Measurements from ENCODE around the gene TREM2. TPM values are rescaled to one million over a fixed set of nuclear protein-coding genes. Genes with fewer than 3 reads are reported as not detected.

TREM2 gene
- total RNA-seq, 1 donor: under 0.01 TPM

DNA sequence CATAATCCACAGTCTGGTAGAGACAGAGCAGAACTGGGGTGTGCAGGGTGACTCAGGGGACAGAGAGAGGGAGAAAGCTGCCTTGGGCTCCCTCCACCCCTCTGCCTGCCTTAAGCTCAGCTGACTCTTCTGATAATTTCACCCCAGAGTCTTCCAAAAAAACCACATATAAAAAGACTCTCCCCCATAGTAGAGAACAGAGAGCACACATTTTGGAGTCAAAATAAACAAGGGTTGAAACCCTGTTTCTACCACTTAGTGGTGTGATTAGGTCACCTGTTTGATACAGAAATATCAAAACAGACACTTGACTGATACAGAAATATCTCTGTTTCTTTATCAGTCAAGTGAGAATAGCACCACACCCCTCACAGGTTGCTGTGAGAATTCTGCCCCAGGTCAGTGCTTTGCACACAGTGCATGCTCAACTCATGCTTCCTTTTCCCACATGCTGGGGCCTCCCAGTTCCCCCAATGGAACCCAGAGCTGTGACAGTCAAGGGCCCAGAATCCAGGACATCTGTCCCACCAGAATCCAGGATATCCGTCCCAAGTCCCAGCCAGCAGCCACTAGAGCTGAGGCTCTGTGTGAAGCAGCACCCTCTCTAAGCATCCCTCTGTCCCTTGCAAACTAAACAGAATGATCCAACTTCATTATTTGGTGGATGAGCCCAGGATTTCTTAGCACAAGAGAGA, 36.8 kb upstream of the TREM2 start:
- Histone ChIP-seq H3K4me1 (ENCODE audit: insufficient read depth, low read length) (no peaks in the 10 kb centered on the region), H4K20me1 (ENCODE audit: insufficient read depth, low read length) (no peaks in the 10 kb centered on the region), H3K79me2 (ENCODE audit: insufficient read depth, low read length) (no peaks in the 10 kb centered on the region), H2AFZ (ENCODE audit: low read length) (no peak overlapping the region), H3K9me3 (ENCODE audit: low read depth, low read length) (no peaks in the 10 kb centered on the region), H3K4me2 (ENCODE audit: insufficient read depth, low read length) (no peak overlapping the region), H3K27ac (ENCODE audit: low read depth, low read length) (no peak overlapping the region), H3K36me3 (ENCODE audit: insufficient read depth, low read length) (no peaks in the 10 kb centered on the region), H3K27me3 (ENCODE audit: insufficient read depth, low read length) (peaks cover 4% of the 10 kb centered on the region), H3K4me3 (ENCODE audit: insufficient read depth, low read length) (no peak overlapping the region)
- TF ChIP-seq, protein P1, sequence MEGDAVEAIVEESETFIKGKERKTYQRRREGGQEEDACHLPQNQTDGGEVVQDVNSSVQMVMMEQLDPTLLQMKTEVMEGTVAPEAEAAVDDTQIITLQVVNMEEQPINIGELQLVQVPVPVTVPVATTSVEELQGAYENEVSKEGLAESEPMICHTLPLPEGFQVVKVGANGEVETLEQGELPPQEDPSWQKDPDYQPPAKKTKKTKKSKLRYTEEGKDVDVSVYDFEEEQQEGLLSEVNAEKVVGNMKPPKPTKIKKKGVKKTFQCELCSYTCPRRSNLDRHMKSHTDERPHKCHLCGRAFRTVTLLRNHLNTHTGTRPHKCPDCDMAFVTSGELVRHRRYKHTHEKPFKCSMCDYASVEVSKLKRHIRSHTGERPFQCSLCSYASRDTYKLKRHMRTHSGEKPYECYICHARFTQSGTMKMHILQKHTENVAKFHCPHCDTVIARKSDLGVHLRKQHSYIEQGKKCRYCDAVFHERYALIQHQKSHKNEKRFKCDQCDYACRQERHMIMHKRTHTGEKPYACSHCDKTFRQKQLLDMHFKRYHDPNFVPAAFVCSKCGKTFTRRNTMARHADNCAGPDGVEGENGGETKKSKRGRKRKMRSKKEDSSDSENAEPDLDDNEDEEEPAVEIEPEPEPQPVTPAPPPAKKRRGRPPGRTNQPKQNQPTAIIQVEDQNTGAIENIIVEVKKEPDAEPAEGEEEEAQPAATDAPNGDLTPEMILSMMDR (IDR thresholded peaks at IDR 0.05; ENCODE audit: extremely low read depth, low read depth, low read length): no peak
- no peak for DNase-seq (ENCODE audit: insufficient read length, low spot score, missing footprints)

DNA sequence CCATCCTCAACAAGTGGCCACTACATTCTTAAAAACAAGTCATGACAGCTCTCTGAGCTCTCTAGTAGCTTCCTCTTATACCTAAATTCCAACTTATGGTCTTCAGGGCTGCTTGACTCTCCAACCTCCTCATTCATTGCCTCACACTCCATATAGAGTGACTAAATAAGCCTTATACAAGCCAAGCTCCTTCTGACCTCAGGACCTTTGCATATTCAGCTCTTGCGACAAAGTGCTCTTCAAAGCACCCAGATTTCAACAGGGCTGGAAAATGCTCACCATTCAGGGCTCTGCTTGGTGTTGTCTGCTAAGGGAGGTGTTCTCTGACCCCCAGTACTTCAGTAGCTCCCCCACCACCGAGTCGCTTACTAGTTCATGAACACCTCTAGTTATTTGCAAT, 34.3 kb upstream of the TREM2 start:
- H3K4me2 ChIP-seq (ENCODE audit: insufficient read depth, low read length): no peak overlapping the region
- no peaks in the 10 kb centered on the region for H4K20me1 ChIP-seq (ENCODE audit: insufficient read depth, low read length)
- no peaks in the 10 kb centered on the region for H3K36me3 ChIP-seq (ENCODE audit: insufficient read depth, low read length)
- H3K79me2 ChIP-seq (ENCODE audit: insufficient read depth, low read length): no peaks in the 10 kb centered on the region
- no peak for DNase-seq (ENCODE audit: insufficient read length, low spot score, missing footprints)
- no peak overlapping the region for H3K4me3 ChIP-seq (ENCODE audit: insufficient read depth, low read length)
- H3K9me3 ChIP-seq (ENCODE audit: low read depth, low read length): no peaks in the 10 kb centered on the region
- H3K4me1 ChIP-seq (ENCODE audit: insufficient read depth, low read length): no peaks in the 10 kb centered on the region
- H3K27ac ChIP-seq (ENCODE audit: low read depth, low read length): no peak overlapping the region
- H3K27me3 ChIP-seq (ENCODE audit: insufficient read depth, low read length): peaks cover 4% of the 10 kb centered on the region
- H2AFZ ChIP-seq (ENCODE audit: low read length): no peak overlapping the region
- TF ChIP-seq, protein P1 (IDR thresholded peaks at IDR 0.05; ENCODE audit: extremely low read depth, low read depth, low read length): no peak

DNA sequence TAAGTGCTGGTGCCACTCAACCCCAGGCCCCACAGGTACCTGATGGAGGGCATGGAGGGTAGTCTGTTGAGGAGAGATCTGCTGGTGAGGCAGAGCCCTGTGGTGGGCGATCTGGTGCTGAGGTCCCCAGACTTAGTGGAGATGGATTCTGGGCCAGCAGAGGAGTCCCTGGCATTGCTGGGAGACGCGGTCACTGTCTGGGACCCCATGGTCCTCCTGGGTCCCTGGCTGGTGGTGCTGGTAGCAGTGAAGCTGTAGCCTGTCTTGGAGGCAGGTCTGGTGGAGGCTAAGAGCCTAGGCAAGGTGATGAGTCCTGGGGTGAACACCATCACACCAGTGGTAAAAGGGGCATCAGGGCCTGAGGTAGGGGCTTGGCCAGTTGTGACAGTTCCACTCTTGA, 31.5 kb upstream of the TREM2 start:
- no peak overlapping the region for H3K4me3 ChIP-seq (ENCODE audit: insufficient read depth, low read length)
- no peaks in the 10 kb centered on the region for H3K36me3 ChIP-seq (ENCODE audit: insufficient read depth, low read length)
- DNase-seq (ENCODE audit: insufficient read length, low spot score, missing footprints): no peak
- TF ChIP-seq, protein P1 (IDR thresholded peaks at IDR 0.05; ENCODE audit: extremely low read depth, low read depth, low read length): no peak
- no peak overlapping the region for H3K27ac ChIP-seq (ENCODE audit: low read depth, low read length)
- no peaks in the 10 kb centered on the region for H3K9me3 ChIP-seq (ENCODE audit: low read depth, low read length)
- no peaks in the 10 kb centered on the region for H3K79me2 ChIP-seq (ENCODE audit: insufficient read depth, low read length)
- H3K4me1 ChIP-seq (ENCODE audit: insufficient read depth, low read length): no peaks in the 10 kb centered on the region
- H2AFZ ChIP-seq (ENCODE audit: low read length): no peak overlapping the region
- no peaks in the 10 kb centered on the region for H4K20me1 ChIP-seq (ENCODE audit: insufficient read depth, low read length)
- H3K4me2 ChIP-seq (ENCODE audit: insufficient read depth, low read length): no peak overlapping the region
- peaks cover 4% of the 10 kb centered on the region for H3K27me3 ChIP-seq (ENCODE audit: insufficient read depth, low read length)

DNA sequence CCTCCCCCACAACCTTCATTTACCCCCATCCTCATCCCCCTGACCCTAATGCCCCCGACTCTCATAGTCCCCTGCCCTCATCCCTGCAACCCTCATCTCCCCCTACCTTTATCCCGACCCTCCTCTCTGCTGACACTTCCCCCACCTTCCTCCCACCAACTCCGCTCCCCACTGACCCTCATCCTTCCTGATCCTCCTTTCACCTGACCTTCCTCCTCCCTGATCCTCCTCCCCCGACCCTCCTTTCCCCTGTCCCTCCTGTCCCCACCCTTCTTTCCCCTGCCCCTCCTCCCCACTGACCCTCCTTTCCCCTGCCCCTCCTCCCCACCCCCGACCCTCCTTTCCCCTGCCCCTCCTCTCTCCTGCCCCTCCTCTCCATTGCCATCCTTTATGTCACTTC, 31.0 kb upstream of the TREM2 start:
- H3K9me3 ChIP-seq (ENCODE audit: low read depth, low read length): no peaks in the 10 kb centered on the region
- no peaks in the 10 kb centered on the region for H3K79me2 ChIP-seq (ENCODE audit: insufficient read depth, low read length)
- no peaks in the 10 kb centered on the region for H3K4me1 ChIP-seq (ENCODE audit: insufficient read depth, low read length)
- peaks cover 4% of the 10 kb centered on the region for H3K27me3 ChIP-seq (ENCODE audit: insufficient read depth, low read length)
- H3K36me3 ChIP-seq (ENCODE audit: insufficient read depth, low read length): no peaks in the 10 kb centered on the region
- H4K20me1 ChIP-seq (ENCODE audit: insufficient read depth, low read length): no peaks in the 10 kb centered on the region
- DNase-seq (ENCODE audit: insufficient read length, low spot score, missing footprints): no peak
- H3K4me3 ChIP-seq (ENCODE audit: insufficient read depth, low read length): no peak overlapping the region
- no peak overlapping the region for H2AFZ ChIP-seq (ENCODE audit: low read length)
- TF ChIP-seq, protein P1 (IDR thresholded peaks at IDR 0.05; ENCODE audit: extremely low read depth, low read depth, low read length): no peak
- no peak overlapping the region for H3K27ac ChIP-seq (ENCODE audit: low read depth, low read length)
- H3K4me2 ChIP-seq (ENCODE audit: insufficient read depth, low read length): no peak overlapping the region

Measured in osteoblast (primary cell).